Hematopoietic multipotent progenitor cell treated with erythropoietin and hydrocortisone succinate and interleukin-3 and kit ligand, for 6 days (in vitro differentiated cells): ENCODE measurements around the gene NPTXR.
"Not testable (repeated sequence)": the region's sequence is repeated elsewhere in the genome, so short reads cannot be mapped to it uniquely, and the experiment has no call there.

Experiments used
- DNase-seq: peaks from one replicate; pipeline ENCODE4 v3.0.0-alpha.2; 2015

The NPTXR gene

GRCh38 chr22:38830026-38830844 is 13.6 kb downstream of the NPTXR start:
- DNase-seq: no peak

DNA sequence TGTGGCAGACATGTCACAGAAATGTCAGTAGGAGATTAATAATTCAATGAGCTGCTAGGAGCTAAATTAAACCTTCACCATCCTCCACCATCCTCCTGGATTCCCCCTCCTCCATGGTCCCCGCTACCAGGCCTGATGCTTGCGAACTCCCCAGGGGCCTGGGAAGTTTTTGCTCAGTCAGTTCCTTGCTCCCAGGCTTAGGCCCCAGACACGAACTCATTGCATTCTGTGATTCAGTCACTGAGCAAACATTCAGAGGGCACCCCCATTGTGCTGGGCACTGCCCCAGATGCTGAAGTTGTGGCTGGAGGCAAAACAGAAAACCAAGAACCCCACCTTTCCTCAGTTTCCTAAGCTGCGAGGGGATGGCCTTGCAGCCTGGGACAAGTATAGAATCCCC is 14.3 kb downstream of the NPTXR start:
- DNase-seq: no peak

DNA sequence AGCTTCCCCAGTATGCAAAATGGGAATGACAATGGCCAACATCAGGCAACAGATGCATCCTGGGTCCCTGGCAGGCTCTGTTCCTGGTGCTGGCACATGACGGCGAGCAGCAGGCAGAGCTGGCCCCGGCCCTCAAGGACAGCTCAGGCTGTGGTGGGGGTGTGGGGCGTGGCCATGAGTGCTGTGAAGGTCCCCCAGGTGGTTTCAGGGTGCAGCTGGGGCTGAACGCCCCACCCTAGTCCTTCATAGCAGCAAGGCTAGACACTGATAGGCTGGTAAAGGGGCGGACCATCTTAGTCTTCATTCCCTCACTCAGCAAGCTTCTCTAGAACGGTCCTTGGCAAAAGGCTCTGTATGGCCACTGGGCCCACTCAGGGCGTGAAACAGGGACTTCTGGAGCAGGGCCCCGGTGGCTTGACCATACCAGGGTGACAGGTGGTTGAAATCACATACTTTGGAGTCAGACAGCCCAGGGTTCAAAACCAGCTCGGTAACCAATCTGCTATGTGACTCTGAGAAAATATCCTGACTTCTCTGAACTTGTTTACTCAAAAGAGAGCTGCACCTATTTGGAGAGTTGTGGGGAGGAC is 15.1 kb downstream of the NPTXR start:
- DNase-seq: no peak

DNA sequence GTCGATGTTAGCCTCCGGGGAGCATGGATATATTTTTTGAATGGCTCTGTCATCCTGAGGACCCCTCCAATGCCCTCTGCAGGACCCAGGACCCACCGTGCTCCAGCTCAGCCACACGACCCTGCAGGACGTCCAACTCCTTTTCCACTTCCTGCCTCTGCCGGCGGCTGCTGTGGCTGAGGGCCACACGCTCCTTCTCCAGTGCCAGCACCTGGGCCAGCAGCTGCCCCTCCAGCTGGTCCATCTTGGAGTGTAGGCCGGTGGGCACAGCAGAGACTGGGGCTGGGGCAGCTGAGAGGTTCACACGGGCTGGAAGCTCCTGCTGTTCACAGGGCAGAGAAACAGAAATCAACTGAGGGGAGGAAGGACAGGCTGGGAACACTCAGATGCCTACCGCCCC is 15.6 kb downstream of the NPTXR start:
- DNase-seq: no peak

- DNase-seq: no peak
Observed at GRCh38 chr22:38827510-38827909, 16.3 kb downstream of the NPTXR start.

DNA sequence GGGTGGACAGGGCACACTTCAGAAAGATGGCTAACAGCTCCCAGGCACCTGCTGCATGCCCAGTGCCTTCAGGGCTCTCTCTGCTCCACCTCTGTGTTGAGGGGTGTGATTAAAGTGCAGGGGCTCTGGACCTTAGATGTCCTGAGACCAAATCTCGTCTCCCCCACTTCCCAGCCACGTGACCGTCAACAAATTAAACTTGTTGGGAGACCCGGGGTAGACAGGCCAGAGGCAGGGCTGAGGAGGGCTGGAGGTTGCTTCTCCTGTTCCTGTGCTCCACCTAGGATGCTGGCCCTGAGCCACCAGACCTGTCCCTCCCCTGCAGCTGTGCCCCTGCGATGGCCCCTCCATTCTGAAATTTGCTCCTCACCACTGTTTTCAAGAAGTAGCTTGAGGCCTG is 17.0 kb downstream of the NPTXR start:
- no peak for DNase-seq

- no peak for DNase-seq
Observed at GRCh38 chr22:38826386-38826785, 17.4 kb downstream of the NPTXR start.

DNA sequence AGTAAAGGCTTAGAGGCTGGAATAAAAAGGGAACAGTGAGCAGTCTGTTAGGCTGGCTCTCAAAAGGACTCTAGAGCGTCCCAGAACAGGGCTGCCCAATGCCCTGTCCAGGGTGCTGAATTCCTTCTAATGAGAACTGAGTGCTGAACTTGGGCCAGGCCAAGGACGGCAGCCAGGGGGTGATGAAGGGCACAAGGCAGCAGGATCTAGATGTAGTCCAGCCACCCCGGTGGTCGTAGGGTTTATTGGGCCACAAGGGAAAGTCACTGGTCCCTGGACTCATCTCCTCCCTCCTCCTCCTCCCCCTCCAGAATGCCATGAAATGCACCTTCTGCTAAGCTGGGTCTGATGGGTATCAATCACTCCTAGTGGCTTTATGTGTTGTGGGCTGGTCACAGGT is 19.2 kb downstream of the NPTXR start:
- DNase-seq: peak; percentile 96

DNA sequence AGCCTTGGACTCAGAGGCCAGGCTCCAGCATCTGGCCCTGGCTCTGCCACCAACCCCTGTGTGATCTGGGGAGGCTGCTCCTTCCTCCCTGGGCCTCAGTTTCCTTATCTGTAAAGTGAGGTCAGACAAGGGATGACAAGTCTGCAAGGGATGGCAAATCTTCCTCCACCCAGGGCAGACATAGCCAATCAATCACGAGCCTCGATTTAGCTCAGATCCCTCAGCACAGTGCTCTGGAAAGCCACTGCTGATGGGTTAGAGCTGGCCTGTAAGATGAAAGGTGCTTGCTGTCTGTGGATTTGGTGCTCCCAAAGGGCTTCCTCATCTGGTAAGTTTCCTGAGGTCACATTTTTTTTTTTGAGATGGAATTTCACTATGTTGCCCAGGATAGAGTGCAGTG is 20.2 kb downstream of the NPTXR start:
- no peak for DNase-seq

DNA sequence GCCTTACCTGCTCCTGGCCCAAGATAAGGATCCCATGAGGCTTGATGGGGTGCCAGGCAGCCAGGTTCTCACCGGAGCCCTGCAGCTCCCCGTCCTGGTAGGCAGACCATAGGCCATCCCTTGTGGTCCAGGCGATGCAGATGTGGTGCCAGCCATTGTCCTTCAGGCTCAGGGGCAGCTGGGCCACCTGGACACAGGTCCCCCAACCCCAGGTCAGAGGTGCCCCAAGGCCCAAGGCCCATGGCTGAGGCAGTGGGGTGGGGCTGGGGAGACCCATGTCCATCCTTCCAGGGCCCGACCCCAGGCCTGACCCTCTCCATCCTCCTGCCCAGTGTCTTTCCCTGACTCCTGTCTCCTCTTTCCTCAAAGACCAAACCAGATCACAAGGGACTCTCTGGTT is 20.8 kb downstream of the NPTXR start:
- DNase-seq: no peak

- DNase-seq: no peak
Observed at GRCh38 chr22:38820020-38820419, 23.8 kb downstream of the NPTXR start.

DNA sequence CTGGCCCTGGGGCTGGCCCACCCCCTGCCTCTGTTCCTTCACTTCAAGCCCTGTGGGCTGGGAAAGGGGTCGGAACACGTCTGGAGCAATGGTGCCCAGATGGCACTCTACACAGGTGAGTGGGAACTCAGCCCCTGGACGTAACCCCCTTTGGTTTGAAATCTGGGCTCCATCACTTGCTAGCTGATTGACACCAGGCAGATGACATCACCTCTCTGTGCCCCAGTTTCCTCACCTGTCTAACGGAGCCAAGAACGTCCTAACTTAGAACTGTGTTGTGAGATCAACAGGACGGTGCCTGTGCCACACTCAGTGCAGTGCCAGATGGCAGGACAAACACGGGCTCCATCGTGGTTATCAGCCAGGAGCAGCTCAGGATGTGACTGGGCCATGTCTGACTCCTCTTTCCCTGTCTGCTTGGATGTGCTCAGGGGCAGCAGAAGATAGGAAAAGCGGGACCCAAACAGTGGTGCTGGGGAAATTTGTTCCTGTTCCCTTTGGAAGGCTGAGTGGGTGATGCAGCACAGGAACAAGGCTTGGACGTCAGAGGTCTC is 24.4 kb downstream of the NPTXR start:
- no peak for DNase-seq

DNA sequence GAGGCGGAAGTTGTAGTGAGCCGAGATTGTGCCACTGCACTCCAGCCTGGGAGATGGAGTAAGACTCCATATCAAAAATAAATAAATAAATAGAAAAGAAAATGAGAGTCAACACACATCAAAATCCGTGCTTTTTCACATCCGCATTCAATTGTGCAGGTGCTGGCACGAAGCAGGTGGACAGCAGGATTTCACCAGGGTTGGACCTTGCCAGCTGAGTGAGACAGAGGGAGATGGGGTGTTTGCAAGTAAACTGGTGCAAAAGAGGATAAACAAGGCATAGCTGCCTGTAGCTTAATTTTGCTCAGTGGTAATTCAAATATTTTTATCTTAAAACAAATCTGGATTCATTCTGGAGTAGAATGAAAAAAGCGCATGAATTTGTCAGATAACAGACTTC is 26.6 kb downstream of the NPTXR start:
- no peak for DNase-seq

GRCh38 chr22:38815842-38816241 is 28.0 kb downstream of the NPTXR start:
- DNase-seq: no peak

DNA sequence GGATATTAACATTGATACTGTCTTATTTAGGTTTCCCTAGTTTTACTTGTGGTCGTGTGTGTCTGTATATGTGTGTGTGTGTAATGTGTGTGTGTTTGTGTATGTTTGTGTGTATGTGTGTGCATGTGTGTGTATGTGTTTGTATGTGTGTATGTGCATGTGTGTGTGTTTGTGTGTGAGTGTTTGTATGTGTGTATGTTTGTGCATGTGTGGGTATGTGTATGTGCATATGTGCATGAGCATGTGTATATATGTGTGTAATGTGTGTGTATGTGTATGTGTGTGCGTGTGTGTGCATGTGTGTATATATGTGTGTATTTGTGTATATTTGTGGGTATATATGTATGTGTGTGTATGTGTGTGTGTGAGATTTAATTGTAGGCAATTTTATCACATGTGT is 32.6 kb downstream of the NPTXR start:
- no peak for DNase-seq

DNA sequence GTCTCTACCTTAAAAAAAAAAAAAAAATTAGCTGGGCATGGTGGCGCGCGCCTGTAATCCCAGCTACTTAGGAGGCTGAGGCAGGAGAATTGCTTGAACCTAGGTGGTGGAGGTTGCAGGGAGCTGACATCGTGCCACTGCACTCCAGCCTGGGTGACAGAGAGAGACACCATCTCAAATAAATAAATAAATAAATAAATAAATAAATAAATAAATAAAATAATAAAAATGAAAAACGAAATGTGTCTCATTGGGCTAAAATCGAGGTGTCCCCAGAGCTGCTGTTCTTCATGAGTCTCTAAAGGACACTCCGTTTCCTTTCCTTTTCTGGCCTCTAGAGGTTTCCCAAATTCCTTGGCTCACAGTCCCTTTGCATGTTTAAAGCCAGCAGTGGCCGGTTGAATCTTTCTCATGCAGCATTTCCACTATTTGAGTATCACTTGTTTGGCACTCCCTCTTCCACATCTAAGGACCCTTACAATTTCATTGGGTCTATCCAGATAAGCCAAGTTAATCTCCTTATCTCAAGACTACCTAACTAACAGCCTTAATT is 38.7 kb downstream of the NPTXR start:
- DNase-seq: not testable (repeated sequence)

GRCh38 chr22:38802671-38803121 is 41.1 kb downstream of the NPTXR start:
- DNase-seq: no peak

DNA sequence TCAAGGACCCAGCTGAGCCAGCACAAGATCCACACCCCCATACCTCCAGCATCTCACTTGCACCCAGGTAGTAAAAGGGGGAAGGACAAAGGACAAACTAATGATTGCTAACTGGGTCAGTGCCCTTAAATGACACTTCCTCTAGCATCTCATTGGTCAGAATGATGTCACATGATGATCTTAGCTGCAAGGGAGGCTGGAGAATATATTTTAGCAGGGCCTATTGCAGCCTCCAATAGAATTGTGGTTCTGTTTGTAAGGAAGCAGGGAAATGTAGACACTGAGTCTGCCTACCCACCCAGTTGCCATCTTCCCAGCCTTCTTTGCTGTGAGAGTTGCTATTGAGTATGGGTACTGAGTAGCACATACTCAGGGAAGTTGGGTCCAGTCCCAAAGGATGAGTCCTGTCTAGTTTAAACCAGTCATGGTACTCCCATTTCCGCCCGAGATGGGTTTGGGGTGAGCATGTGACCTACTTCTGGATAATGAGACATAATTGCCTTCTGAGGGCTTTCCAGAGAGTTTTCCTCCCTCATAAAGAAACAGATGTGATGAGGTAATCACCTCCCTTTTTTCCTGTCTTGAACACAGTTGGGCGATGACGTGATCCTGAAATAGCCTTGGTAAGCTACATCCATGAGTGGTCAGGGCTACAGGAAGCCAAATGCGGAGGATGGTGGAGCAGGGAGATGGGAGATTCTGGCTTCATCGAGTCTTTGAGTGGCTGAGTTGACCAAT is 44.4 kb downstream of the NPTXR start:
- no peak for DNase-seq

GRCh38 chr22:38798496-38798895 is 45.3 kb downstream of the NPTXR start:
- DNase-seq: no peak

DNA sequence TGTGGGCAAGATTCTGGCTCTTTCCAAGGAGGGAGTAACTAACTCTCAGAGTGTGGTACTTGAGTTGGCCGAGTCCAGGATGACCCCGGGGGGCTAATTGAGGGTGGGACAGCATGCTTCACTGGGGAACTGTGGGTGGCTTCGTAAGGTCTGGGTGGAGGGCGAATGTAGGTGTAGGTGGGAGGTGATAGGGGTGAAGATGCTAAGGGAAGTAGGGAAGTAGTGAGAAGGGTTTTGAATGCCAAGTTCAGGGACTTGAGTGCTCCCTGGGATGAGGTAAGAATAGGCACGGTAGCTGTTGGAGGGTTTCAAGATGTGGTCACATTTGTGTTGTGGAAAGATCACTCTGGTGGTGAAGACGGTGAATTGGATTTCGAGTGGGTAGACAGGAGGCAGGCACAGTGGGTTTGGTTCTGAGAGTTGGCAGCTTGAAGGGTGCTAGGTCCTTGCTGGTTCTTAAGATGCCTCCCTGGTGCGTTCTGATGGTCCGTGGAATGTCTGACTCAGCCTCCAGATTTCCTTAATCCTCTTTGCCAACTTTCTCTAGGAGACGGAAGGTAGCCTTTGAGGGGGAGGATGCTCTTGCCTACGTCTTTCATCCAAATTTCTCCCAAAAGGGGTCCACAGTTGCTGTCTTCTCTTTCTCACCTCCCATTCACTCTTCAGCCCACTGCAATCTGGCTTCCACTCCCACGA is 47.4 kb downstream of the NPTXR start:
- DNase-seq: no peak

- DNase-seq: no peak
Observed at GRCh38 chr22:38795569-38795968, 48.3 kb downstream of the NPTXR start.

DNA sequence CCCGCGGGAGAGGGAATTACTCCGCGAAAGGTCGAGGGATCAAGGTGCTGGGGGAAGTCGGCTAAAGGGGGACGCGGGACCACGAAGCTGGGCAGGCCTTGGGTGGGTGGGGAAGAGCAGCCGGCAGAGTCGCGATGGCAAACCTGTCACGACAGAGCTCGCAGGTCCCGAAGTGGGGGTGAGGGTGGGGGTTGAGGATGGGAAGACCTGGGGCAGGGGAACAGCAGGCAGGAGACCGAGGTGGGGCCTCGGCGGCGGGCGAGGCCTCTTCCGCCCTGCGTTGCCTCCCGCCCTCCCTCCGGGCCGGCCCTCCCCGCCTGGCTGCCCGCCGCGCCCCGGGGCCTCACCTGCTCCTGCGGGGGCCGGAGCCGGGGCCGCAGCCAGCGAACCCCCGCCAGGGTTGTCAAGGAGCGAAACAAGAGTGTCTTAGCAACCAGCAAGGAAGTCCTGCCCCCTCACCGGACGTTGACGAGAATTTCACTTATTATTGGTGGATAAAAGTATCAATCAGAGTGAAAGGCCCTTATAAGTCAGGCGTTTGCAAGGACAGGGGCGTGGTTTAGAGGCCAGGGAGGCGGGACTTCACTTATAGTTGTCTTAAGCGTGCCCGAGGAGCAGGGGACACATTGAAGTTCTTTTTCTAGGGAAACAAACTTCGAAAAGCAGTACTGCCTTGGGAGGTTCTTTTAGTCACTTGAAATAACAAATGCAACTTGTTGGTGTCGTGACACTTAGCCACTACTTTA is 49.9 kb downstream of the NPTXR start, which contains the start of gene DNAL4:
Gene DNAL4 (minus strand): TSS at position 423 of the 746 bp plus-strand sequence. CDS start 11,412 bp downstream, outside the sequence.
- DNase-seq: peak; percentile 100
